ENCODE data around the gene CIROP.

GRCh38 chr14:23078692-23079116 lies 26.1 kb downstream of the CIROP start:
- TF ChIP-seq POLR2AphosphoS5 (IDR thresholded peaks at IDR 0.05; ENCODE audit: low read depth, low read length) (no peak), POLR2A (IDR thresholded peaks at IDR 0.05; ENCODE audit: low read depth, low read length) (no peak), TAF1 (IDR thresholded peaks at IDR 0.05; ENCODE audit: low read depth, low read length) (no peak), POU2F2 (IDR thresholded peaks at IDR 0.05; ENCODE audit: low read depth, low read length) (no peak), PAX5 (IDR thresholded peaks at IDR 0.05; ENCODE audit: insufficient read depth, low read length, severe bottlenecking) (no peak)
